Activated CD8-positive, alpha-beta memory T cell treated with anti-CD3 and anti-CD28 coated beads, Interleukin-2, amount 10 ng/mL, durations not matched to agents 7 days and 5 days (primary cell): ENCODE measurements around the gene COG3. TPM values are rescaled to one million over a fixed set of nuclear protein-coding genes. Genes with fewer than 3 reads are reported as not detected.

Experiments used
- ATAC-seq: fragments of 150-1000 bp; cut with Tn5 transposase; one replicate; pipeline ENCODE4 v1.10.0; 2021; ENCODE audit warnings: moderate library complexity
- CTCF ChIA-PET: fragments of 350-600 bp; sonication (Branson Sonifier 250); formaldehyde crosslinking; loops from one replicate; lab custom pipeline; 2021; ENCODE audit warnings: antibody characterized with exemption; lab: Charles Lee
- DNase-seq: peaks from one replicate; pipeline ENCODE4 v3.0.0-alpha.2; 2020
- H3K27ac Mint-ChIP-seq: one replicate; pipeline ENCODE4 v1.8.0; 2021; ENCODE audit warnings: mild to moderate bottlenecking, mixed read lengths
- H3K27me3 Mint-ChIP-seq: one replicate; pipeline ENCODE4 v1.8.0; 2021; ENCODE audit warnings: mixed read lengths
- H3K36me3 Mint-ChIP-seq: one replicate; pipeline ENCODE4 v1.8.0; 2021; ENCODE audit warnings: mild to moderate bottlenecking, mixed read lengths
- H3K4me1 Mint-ChIP-seq: one replicate; pipeline ENCODE4 v1.8.0; 2021; ENCODE audit warnings: mixed read lengths
- H3K4me3 Mint-ChIP-seq: one replicate; pipeline ENCODE4 v1.8.0; 2021; ENCODE audit warnings: mild to moderate bottlenecking, moderate library complexity, mixed read lengths
- H3K9me3 Mint-ChIP-seq: one replicate; pipeline ENCODE4 v1.8.0; 2022; ENCODE audit warnings: low read depth, mixed read lengths
- total RNA-seq, 2 experiments: library from RNA; stranded (reverse); gene quantifications; one replicate each; pipeline ENCODE4 v1.2.3, GENCODE V29; 2021

COG3 gene
- total RNA-seq, 2 experiments from 2014 or later: 20.7 to 25.1 TPM

DNA sequence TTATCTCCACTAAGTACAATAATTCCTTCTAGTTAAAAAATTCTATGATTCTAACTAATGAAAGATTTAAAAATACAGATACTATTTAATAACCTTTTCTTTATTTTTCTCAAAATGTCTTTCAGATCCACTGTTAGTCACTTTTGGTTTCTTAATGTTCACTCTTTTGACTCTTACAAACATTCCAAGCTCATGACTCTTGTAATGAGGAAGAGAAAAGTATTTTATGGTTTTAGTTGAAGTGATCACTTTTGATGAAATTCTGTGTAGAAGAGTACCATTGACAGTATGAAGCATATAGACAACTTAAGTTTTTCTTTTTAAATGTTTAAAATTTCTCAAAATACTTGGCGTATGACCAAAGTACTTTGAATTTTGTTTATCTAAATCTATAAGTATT lies 27.8 kb downstream of the COG3 start:
- Mint-ChIP-seq H3K36me3 (peaks cover 20% of the 10 kb centered on the region), H3K27ac (no peak overlapping the region), H3K9me3 (no peaks in the 10 kb centered on the region), H3K4me3 (no peak overlapping the region), H3K4me1 (peaks cover 2% of the 10 kb centered on the region), H3K27me3 (no peaks in the 10 kb centered on the region)
- ATAC-seq: no peak
- no peak for DNase-seq
- CTCF ChIA-PET: no interaction called here

GRCh38 chr13:45496942-45497341 lies 32.2 kb downstream of the COG3 start:
- Mint-ChIP-seq H3K9me3 (no peaks in the 10 kb centered on the region), H3K4me3 (no peak overlapping the region), H3K27ac (no peak overlapping the region), H3K27me3 (no peaks in the 10 kb centered on the region), H3K36me3 (peaks cover 39% of the 10 kb centered on the region), H3K4me1 (peaks cover 12% of the 10 kb centered on the region)
- CTCF ChIA-PET: interaction anchor here (1.6 kb wide), 1 partner anchor 23 kb away, joined by 3 read pairs; no protein-coding TSS in a partner anchor
- ATAC-seq (no peak), DNase-seq (no peak)

DNA sequence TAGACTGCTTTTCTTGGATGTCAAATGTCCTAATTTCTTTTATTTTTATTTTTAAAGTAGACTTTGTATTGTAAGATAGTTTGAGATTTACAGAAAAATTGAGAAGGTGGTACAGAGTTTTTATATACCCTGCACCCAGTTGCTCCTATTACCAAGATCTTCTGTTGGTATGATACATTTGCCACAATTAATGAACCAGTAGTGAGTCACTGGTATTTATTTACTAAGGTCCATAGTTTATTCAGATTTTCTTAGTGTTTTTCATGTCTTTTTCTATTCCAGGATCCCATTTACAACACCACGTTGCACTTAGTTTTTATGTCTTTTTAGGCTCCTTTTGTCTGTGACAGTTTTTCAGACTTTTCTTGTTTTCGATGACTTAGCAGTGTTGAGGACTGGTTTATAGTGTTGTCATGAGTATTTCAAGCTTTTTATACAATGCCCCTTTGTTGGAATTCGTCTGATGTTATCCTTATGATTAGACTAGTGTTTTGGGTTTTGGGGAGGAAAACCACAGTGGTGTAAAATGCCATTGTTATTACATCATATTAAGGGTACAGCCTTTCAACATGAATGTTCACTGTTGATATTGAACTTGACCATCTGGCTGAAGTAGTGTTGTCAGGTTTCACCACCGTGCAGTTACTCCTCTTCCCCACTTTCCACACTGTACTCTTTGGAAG lies 35.9 kb downstream of the COG3 start:
- ATAC-seq (no peak), DNase-seq (no peak)
- no peak overlapping the region for H3K4me3 Mint-ChIP-seq
- H3K27me3 Mint-ChIP-seq: no peaks in the 10 kb centered on the region
- peak overlapping the region; percentile 18 for H3K27ac Mint-ChIP-seq
- H3K36me3 Mint-ChIP-seq: peaks cover 48% of the 10 kb centered on the region
- H3K9me3 Mint-ChIP-seq: no peaks in the 10 kb centered on the region
- CTCF ChIA-PET: no interaction called here
- peaks cover 12% of the 10 kb centered on the region for H3K4me1 Mint-ChIP-seq

DNA sequence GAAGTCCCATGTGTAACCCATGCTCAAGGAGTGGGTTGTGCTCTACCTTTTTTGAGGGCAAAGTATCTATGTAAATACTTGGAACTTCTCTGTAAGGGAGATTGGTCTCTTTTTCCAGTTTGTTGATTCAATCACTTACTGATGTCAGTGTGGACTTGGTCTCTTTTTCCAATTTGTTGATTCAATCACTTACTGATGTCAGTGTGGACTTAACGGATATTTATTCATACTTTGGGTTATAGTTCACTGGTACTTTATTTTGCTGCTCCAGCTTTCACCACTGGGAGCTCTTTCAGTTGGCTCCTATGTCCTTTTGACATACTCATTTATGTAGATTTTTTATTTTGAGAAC lies 36.4 kb downstream of the COG3 start:
- Mint-ChIP-seq H3K36me3 (peaks cover 50% of the 10 kb centered on the region), H3K4me1 (peaks cover 12% of the 10 kb centered on the region), H3K27ac (no peak overlapping the region), H3K27me3 (no peaks in the 10 kb centered on the region), H3K9me3 (no peaks in the 10 kb centered on the region), H3K4me3 (no peak overlapping the region)
- ATAC-seq (no peak), DNase-seq (no peak)
- CTCF ChIA-PET: interaction anchor here (0.9 kb wide), 1 partner anchor 130 kb away, joined by 3 read pairs; no protein-coding TSS in a partner anchor

DNA sequence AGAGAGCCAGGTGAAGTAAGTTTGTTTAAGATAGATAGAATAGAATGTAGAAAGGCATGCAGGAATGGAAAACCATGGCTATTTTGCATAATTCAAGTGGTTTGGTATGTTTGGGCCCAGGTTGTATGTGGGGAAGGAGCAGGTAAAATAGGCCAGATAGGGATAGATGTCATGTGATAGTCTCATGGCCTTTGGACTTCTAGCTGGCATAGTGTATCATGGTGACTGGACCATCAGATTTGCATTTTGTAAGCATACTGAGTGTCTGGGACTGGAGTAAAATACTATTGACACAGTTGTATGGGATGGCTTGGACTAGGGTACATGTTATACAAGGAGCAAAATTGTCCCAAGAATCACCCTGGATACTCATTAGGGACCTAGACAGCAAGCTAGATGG lies 38.9 kb downstream of the COG3 start:
- no peaks in the 10 kb centered on the region for H3K27me3 Mint-ChIP-seq
- H3K4me1 Mint-ChIP-seq: peaks cover 15% of the 10 kb centered on the region
- H3K27ac Mint-ChIP-seq: no peak overlapping the region
- no peak for DNase-seq
- no peaks in the 10 kb centered on the region for H3K9me3 Mint-ChIP-seq
- no peak overlapping the region for H3K4me3 Mint-ChIP-seq
- no peak for ATAC-seq
- CTCF ChIA-PET: interaction anchor here (1.0 kb wide), 1 partner anchor 13 kb away, joined by 3 read pairs; no protein-coding TSS in a partner anchor
- H3K36me3 Mint-ChIP-seq: peaks cover 43% of the 10 kb centered on the region

DNA sequence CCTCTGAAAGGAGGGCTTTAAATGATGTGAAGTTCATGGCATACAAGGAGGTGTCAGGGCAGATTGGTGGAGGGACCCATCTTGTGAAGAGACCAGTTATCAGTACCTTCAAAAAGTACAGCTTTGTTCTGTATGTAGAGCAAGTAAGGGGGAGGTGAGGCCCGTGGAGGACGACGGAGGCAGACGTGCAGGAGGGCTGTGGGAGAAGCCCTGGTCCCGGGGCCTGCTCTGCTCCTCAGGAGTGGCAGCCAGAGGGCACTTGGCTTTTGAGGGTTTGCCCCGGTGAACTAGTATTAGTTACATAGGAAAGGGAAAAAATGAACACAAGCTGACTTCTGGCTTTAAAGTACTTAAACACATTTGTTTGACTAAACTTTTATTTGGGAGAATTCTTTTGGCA lies 42.1 kb downstream of the COG3 start:
- H3K4me3 Mint-ChIP-seq: no peak overlapping the region
- peaks cover 34% of the 10 kb centered on the region for H3K36me3 Mint-ChIP-seq
- DNase-seq: no peak
- ATAC-seq: no peak
- no peak overlapping the region for H3K27ac Mint-ChIP-seq
- no peaks in the 10 kb centered on the region for H3K27me3 Mint-ChIP-seq
- no peaks in the 10 kb centered on the region for H3K9me3 Mint-ChIP-seq
- CTCF ChIA-PET: no interaction called here
- peaks cover 9% of the 10 kb centered on the region for H3K4me1 Mint-ChIP-seq

GRCh38 chr13:45508776-45509175 lies 44.0 kb downstream of the COG3 start:
- CTCF ChIA-PET: interaction anchor here (2.0 kb wide), 1 partner anchor 139 kb away, joined by 9 read pairs; no protein-coding TSS in a partner anchor
- H3K9me3 Mint-ChIP-seq: no peaks in the 10 kb centered on the region
- H3K27ac Mint-ChIP-seq: no peak overlapping the region
- H3K4me1 Mint-ChIP-seq: peaks cover 13% of the 10 kb centered on the region
- H3K27me3 Mint-ChIP-seq: no peaks in the 10 kb centered on the region
- H3K36me3 Mint-ChIP-seq: peaks cover 33% of the 10 kb centered on the region
- no peak for DNase-seq
- no peak overlapping the region for H3K4me3 Mint-ChIP-seq
- no peak for ATAC-seq

GRCh38 chr13:45510672-45511071 lies 45.9 kb downstream of the COG3 start:
- Mint-ChIP-seq H3K4me3 (no peak overlapping the region), H3K9me3 (no peaks in the 10 kb centered on the region), H3K27me3 (no peaks in the 10 kb centered on the region), H3K36me3 (peaks cover 30% of the 10 kb centered on the region), H3K27ac (no peak overlapping the region), H3K4me1 (peaks cover 17% of the 10 kb centered on the region)
- CTCF ChIA-PET: interaction anchor here (2.0 kb wide), 1 partner anchor 141 kb away, joined by 9 read pairs; no protein-coding TSS in a partner anchor
- ATAC-seq (no peak), DNase-seq (no peak)

DNA sequence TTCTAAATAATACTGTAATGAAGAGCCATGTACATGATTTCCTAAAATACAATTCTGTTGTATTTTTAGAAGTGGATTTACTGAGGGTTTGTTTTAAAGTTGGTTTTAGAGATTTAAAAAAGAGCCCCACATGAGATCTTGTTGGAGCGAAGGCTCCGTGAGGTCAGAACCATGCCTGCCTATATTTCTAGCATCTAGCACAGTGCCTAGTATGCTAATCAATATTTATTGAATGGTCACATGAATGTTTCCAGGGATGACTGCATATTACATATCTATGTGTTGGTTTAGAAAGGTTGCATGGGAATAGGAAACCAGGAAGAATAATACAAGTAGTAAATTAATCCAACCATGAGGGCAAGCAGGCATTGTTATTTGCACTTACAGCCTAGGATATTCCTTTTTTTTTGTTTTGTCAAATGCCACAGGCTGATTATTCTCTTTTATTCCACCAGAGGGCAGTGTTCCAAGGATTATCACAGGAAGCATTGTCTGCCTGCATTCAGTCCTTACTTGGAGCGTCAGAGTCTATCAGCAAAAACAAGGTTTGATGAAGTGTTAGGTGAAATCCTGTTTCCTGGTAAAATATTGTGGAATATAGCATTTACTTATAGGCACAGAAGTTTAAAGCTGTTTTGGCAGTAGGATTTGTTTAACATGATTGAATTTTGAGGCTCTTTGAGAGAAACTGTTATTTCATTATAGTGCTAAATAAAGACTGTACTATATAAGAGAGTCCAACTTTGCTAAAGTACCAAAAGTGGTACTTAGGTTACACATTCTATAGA lies 46.8 kb downstream of the COG3 start:
- H3K27me3 Mint-ChIP-seq: no peaks in the 10 kb centered on the region
- H3K4me3 Mint-ChIP-seq: no peak overlapping the region
- DNase-seq: peak; percentile 48
- peak; percentile 73 for ATAC-seq
- H3K36me3 Mint-ChIP-seq: peaks cover 29% of the 10 kb centered on the region
- peak overlapping the region; percentile 74 for H3K27ac Mint-ChIP-seq
- peaks cover 23% of the 10 kb centered on the region for H3K4me1 Mint-ChIP-seq
- no peaks in the 10 kb centered on the region for H3K9me3 Mint-ChIP-seq
- CTCF ChIA-PET: interaction anchor here (0.6 to 1.7 kb wide), 3 partner anchors 9 to 810 kb away, joined by 4 to 5 read pairs (median 4); no protein-coding TSS in a partner anchor

- no peaks in the 10 kb centered on the region for H3K27me3 Mint-ChIP-seq
- H3K4me3 Mint-ChIP-seq: no peak overlapping the region
- no peaks in the 10 kb centered on the region for H3K9me3 Mint-ChIP-seq
- peak overlapping the region; percentile 74 for H3K27ac Mint-ChIP-seq
- CTCF ChIA-PET: interaction anchor here (0.6 to 1.7 kb wide), 3 partner anchors 9 to 810 kb away, joined by 4 to 5 read pairs (median 4); no protein-coding TSS in a partner anchor
- H3K4me1 Mint-ChIP-seq: peaks cover 28% of the 10 kb centered on the region
- H3K36me3 Mint-ChIP-seq: peaks cover 30% of the 10 kb centered on the region
- peak; percentile 53 for ATAC-seq
- DNase-seq: no peak
Measured at GRCh38 chr13:45512098-45512496, 47.4 kb downstream of the COG3 start.

GRCh38 chr13:45516757-45517156 lies 52.0 kb downstream of the COG3 start:
- H3K9me3 Mint-ChIP-seq: no peaks in the 10 kb centered on the region
- peaks cover 51% of the 10 kb centered on the region for H3K36me3 Mint-ChIP-seq

GRCh38 chr13:45518525-45519245 lies 53.9 kb downstream of the COG3 start:
- CTCF ChIA-PET: interaction anchor here (0.6 to 0.9 kb wide), 2 partner anchors 43 to 547 kb away, joined by 3 read pairs; no protein-coding TSS in a partner anchor
- H3K4me1 Mint-ChIP-seq: peaks cover 40% of the 10 kb centered on the region
- H3K27me3 Mint-ChIP-seq: no peaks in the 10 kb centered on the region
- H3K36me3 Mint-ChIP-seq: peaks cover 52% of the 10 kb centered on the region
- DNase-seq: no peak
- no peaks in the 10 kb centered on the region for H3K9me3 Mint-ChIP-seq
- no peak overlapping the region for H3K4me3 Mint-ChIP-seq
- H3K27ac Mint-ChIP-seq: peak overlapping the region; percentile 86
- ATAC-seq: peak; percentile 69

More at GRCh38 chr13:45516757-45517156, 52.0 kb downstream of the COG3 start:
- CTCF ChIA-PET: no interaction called here
- Mint-ChIP-seq H3K4me3 (no peak overlapping the region), H3K27me3 (no peaks in the 10 kb centered on the region), H3K27ac (no peak overlapping the region), H3K4me1 (peaks cover 44% of the 10 kb centered on the region)
- ATAC-seq (no peak), DNase-seq (no peak)

DNA sequence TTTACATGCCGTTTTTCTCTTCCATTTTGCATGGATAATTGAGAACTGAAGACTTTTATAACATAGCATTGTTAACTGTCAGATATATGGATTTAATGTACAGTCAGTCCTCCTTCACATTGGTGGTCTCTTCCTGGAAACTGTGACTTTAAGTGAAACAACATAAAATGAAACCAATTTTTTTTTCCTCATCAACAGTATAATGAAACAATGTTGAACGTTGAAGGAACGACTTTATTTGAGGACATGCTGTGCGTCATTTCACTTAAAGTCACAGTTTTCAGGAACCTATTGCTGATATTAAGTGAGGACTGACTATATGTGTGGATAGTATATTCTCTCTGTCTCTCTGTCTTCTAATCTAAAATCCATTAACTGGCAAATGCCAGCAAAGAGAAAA lies 54.8 kb downstream of the COG3 start:
- ATAC-seq (peak; percentile 61), DNase-seq (no peak)
- Mint-ChIP-seq H3K36me3 (peaks cover 54% of the 10 kb centered on the region), H3K4me3 (peak overlapping the region; percentile 36), H3K27ac (peak overlapping the region; percentile 86), H3K9me3 (no peaks in the 10 kb centered on the region), H3K4me1 (peaks cover 40% of the 10 kb centered on the region), H3K27me3 (no peaks in the 10 kb centered on the region)
- CTCF ChIA-PET: interaction anchor here (0.6 kb wide), 1 partner anchor 546 kb away, joined by 3 read pairs; no protein-coding TSS in a partner anchor
